SIG-M5 (cell line): ENCODE results near the gene PLXNC1.

Source experiments
- DNase-seq: peaks from one replicate; lab custom pipeline; 2025; lab: John Stamatoyannopoulos, UW

Gene PLXNC1

GRCh38 chr12:94180558-94181296 is 32.4 kb downstream of the PLXNC1 start:
- no peak for DNase-seq

- no peak for DNase-seq
Observed at GRCh38 chr12:94182986-94183707, 34.8 kb downstream of the PLXNC1 start.

DNA sequence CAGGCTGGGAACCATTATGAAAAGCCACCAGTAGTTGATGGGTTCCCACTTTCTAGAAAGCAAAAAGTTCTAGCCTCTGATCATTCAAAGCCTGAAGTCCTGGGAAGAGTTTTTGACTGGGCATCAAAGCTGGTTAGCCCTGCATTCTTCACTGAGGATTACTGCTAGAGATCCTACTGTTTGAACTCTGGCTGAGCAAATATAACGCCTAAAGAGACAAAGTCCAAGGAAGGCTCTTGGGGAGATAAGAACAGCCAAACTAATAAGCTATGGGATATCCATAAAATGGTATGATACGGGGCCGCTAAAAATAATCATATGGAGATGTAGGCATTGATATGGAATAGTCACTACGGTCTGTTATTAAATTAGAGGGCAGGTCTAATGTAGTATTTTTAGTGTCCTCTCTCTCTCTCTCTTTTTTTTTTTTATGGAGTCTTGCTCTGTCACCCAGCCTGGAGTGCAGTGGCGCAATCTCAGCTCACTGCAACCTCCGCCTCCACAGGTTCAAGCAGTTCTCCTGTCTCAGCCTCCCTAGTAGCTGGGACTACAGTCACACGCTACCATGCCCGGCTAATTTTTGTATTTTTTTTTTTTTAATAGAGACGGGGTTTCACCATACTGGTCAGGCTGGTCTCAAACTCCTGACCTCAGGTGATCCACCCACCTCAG is 35.5 kb downstream of the PLXNC1 start:
- DNase-seq: no peak

DNA sequence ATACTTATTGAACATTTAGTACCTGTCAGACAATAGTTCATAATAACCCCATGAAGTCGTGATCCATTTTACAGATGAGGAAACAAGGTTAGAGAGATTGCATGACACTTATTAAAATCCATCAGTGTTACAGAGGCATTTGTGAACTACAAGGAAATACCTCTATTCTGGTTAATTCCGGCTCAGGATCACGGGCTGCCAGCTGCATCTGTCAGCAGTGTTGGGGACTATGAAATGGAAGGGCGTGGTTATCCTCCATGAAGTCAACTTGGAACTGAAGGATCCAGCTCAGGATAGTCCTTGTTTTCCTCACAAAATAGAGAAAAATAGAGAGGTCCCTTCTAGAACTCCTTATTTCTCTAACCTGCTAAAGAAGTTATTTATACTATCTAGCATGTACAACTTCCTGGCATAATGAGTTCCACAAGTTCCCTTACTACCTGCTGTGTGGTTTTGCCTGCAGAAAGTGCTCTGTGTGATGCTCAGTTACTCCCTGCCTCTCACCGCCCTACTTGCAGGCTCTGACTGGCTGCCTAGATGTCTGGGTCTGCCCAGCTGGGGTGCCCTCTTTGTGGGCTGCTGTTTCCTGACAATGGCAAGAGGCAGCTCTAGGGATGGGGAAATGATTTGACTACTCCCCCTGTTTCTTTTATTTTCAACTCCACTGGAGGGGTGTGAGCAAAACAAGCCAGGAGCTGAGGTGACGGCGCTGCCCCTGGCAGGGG is 36.8 kb downstream of the PLXNC1 start:
- no peak for DNase-seq

GRCh38 chr12:94185801-94186200 is 37.4 kb downstream of the PLXNC1 start:
- DNase-seq: no peak

- no peak for DNase-seq
Observed at GRCh38 chr12:94186278-94187241, 38.2 kb downstream of the PLXNC1 start.

DNA sequence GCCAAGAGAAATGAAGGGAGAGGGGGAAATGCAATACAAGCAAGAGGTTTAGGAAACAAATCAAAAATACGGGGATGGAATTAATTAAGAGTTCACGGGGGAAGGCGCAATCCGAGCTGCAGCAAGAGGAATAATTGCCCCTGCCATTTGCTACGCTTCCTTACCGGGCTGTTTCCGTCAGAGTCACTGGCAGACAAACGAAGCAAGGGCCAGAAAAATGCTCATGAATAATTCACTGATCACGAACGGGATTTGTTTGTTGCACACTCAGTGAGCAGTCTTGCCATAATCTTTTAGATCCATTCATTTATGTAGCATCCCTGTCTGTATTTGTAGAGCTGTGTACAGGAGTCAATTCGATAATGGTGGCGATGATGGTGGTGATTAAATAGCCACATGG is 39.0 kb downstream of the PLXNC1 start:
- no peak for DNase-seq

- DNase-seq: no peak
Observed at GRCh38 chr12:94190623-94191022, 42.2 kb downstream of the PLXNC1 start.

GRCh38 chr12:94191023-94191422 is 42.6 kb downstream of the PLXNC1 start:
- DNase-seq: no peak

GRCh38 chr12:94191811-94192210 is 43.4 kb downstream of the PLXNC1 start:
- DNase-seq: no peak

- no peak for DNase-seq
Observed at GRCh38 chr12:94192506-94192905, 44.1 kb downstream of the PLXNC1 start.

GRCh38 chr12:94193168-94193567 is 44.8 kb downstream of the PLXNC1 start:
- no peak for DNase-seq

DNA sequence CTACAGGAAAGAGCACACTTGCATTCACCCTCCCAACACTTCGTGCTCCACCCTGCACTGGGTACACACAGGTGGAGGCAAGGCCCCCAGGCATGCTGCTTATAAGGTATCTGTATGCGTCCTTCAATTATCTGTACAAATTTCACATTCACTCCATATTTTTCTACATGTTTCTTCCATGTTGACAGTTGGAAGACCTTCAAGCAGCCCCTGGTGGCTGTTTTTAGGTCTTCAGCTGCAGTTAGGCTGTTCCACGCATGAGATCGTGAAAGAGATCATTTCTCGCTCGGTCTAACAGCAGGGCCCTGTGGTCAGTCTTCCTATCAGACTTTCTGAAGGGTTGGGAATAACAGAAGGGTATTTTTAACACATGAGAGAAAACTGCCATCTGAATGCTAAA is 47.1 kb downstream of the PLXNC1 start:
- DNase-seq: no peak

GRCh38 chr12:94198469-94198868 is 50.1 kb downstream of the PLXNC1 start:
- no peak for DNase-seq

DNA sequence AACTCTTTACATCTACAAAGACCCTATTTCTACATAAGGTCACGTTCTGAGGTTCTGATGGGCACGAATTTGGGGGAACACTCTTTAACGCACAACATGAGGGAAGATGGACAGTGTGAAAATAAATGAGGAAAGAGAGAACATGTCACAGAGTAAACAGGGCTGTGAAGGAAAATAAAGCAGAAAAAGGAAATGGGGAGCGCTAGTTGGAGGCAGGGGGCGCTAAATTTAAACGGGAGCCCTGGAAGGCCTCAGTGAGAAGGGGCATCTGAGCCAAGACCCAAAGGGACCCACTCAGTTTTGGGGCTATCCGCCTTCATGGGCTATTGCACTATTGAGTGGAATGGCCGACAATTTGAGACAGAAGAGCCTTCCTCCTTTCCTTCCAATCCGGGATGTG is 50.5 kb downstream of the PLXNC1 start:
- no peak for DNase-seq

DNA sequence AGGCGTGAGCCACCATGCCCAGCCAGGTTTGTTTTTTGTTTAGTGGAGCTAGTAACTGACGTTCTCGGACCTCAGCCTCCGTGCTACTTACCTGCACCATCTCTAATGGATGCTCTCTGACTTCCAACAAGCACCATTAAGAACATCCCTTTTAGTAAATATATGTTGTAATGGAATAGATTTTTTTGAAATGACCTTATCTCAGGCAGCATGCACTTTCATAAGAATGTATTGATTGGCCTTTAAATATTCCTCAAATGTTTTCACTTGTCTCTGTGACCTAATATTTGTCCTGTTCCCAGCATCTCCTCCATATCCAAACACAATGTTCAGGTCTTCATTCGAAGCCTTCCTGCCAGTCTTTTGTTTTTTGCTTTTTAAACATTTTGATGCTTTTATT is 51.7 kb downstream of the PLXNC1 start:
- no peak for DNase-seq

DNA sequence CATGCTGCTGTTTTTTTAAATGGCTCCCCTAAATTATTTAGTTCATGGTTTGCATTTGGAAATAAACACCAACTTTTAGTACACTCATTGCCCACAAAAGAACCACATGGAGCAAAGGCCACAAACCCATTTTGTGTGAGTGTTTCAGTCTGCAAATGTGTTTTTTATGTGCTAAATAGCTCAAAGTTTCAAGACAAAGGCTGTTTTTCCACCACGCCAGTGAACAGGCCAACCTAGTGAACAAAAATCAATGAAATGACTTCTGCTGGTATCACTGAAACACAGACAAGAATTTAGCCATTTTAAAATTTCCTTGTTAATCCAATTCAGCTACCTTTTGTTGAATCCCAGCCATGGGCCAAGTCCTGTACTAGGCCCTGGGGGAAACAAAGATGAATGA is 52.3 kb downstream of the PLXNC1 start:
- DNase-seq: no peak

DNA sequence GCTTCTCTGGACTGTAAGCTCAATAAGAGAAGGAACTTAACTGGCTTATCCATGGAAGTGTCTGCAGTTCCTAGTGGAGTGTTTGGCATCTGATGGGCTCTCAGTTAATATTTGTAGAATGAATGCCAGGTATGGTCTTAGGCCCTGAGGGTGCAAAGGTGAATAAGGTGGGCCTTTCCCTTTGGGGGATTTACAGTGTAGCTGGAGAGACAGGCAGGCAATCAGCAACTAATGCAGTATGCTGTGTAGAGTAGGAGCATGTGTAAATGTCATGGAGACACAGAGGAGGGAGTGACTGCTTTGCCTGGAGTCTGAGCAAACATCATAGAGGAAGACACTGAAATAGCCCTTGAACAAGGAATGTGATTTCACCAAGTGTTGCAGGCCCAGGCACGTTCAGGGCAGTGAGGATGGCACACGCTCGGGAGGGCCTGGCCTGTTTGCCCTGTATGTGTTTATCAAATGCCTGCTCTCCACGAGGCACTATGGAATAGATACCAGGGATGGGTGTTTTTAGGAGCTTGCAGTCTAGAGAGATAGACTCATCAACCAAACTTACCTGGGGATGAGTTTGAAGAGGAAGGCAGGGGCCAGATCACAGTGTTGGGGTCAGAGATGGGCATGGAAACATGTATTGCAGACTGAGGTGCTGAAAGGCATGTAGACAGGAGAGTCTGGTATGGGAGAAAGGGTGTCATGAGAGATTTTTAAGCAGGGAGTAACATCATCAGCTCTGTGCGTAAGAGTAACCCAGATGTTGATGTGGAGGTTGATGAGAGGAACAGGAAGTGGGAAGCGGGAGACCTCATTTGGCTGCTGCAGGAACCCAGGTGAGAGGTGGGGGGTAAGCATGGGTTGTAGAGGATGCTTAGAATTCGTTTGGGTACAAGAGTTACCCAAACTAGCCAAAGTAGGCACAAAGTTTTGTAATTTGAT is 54.1 kb downstream of the PLXNC1 start:
- DNase-seq: no peak

DNA sequence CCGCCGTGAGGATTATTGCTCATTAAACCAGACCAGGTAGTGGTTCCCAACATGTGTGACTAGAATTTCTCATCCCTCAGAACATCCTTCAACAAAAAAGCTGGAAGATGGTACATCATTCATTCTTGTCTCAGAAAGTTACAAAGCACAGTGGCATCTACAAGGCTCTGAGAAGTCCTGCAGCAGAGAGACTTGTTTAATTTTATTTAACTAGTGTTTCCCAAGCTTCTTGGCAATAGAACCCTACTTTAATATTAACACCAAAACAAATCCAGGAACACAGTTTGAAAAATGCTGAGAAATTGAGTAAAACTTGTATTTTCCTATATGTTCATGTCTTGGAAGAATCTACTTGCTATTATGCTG is 54.8 kb downstream of the PLXNC1 start:
- DNase-seq: no peak

DNA sequence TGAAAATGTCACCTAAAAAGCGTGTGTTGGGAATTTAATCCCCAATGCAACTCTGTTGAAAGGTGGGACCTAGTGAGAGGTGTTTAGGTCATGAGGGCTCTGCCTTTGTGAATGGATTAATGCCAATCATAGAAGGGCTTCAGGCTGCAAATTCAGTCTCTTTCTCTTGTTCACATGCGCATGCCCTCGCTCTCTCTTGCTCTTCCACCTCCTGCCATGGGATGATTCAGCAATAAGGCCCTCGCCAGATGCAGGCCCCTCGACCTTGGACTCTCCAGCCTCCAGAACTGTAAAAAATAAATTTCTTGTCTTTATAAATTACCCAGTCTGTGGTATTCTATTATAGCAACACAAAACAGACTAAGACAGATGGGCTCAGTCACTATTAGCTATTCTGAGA is 55.4 kb downstream of the PLXNC1 start:
- no peak for DNase-seq
